Heart right ventricle (tissue), 16 donors: ENCODE results near the gene KCTD20. TPM values are rescaled to one million over a fixed set of nuclear protein-coding genes. Genes with fewer than 3 reads are reported as not detected.

ENCODE experiments used
- ATAC-seq, 8 donors: fragments of 200-7000 bp; cut with Tn5 transposase; one replicate each; pipeline ENCODE4 v1.9.1; 2020; ENCODE audit warnings: mild to moderate bottlenecking in 8 of 8, moderate library complexity in 8 of 8, moderate number of reproducible peaks in 1 of 8
- DNase-seq, 2 donors: peaks; one replicate each; pipeline ENCODE4 v3.0.0-alpha.2; 2020
- H3K27ac ChIP-seq, 10 donors: fragments of 200-600 bp; sonication (generic) in 2 of 10; one replicate each; pipeline versions ENCODE4 v1.5.0 to v1.8.0; 2020 to 2022; ENCODE audit warnings: mild to moderate bottlenecking in 3 of 10
- H3K27me3 ChIP-seq, 7 donors: fragments of 200-600 bp; one replicate each; pipeline ENCODE4 v1.8.0; 2021 to 2022; ENCODE audit warnings: mild to moderate bottlenecking in 2 of 7
- H3K36me3 ChIP-seq, 9 donors: fragments of 200-600 bp; sonication (generic) in 1 of 9; one replicate each; pipeline versions ENCODE4 v1.5.0 to v1.8.0; 2020 to 2022; ENCODE audit warnings: mild to moderate bottlenecking in 2 of 9
- H3K4me1 ChIP-seq, 9 donors: fragments of 200-600 bp; sonication (generic) in 1 of 9; one replicate each; pipeline versions ENCODE4 v1.5.0 to v1.8.0; 2020 to 2022; ENCODE audit warnings: mild to moderate bottlenecking in 4 of 9
- H3K4me3 ChIP-seq, 10 donors: fragments of 200-600 bp; sonication (generic) in 2 of 10; one replicate each; pipeline versions ENCODE4 v1.5.0 to v1.8.0; 2020 to 2022; ENCODE audit warnings: mild to moderate bottlenecking in 7 of 10, moderate library complexity in 2 of 10
- H3K9me3 ChIP-seq, 11 donors: fragments of 200-600 bp in 10 of 11; sonication (generic) in 2 of 11; one replicate each; pipeline versions ENCODE4 v1.5.0 to v1.8.0; 2013 to 2022; ENCODE audit warnings: mild to moderate bottlenecking in 2 of 11, control low read depth in 1 of 11, moderate library complexity in 1 of 11
- WGBS, 2 donors: extraction: QIAGEN DNeasy Blood & Tissue Kit; methylation state at CpG; one replicate each; pipeline ENCODE4 v1.1.7; 2013; ENCODE audit warnings: inconsistent platforms in 1 of 2; 5-methylcytosine and 5-hydroxymethylcytosine counted together
- intact Hi-C, 10 donors: fragments of 100-400 bp; cut with DNase I; formaldehyde crosslinking; loops; one replicate each; pipeline versions ENCODE4 v1.11.1 to v1.14.2; 2022
- polyA plus RNA-seq, 2 donors: library from polyadenylated mRNA; stranded (reverse); fragments of 200-250 nt; gene quantifications; one replicate each; pipeline ENCODE4 v1.2.3, GENCODE V29; 2013
- total RNA-seq, 10 donors: library from RNA; stranded (reverse); fragmentation: NEBNext Ultra II Directional in 3 of 10; extraction: Animal tissue kit (Norgen Biotek cat#: 25700) in 3 of 10; gene quantifications; one replicate each; pipeline versions ENCODE4 v1.2.1 to v1.2.4, GENCODE V29; 2021 to 2023
- TF ChIP-seq, protein P1 (sequence below), 9 donors: fragments of 200-600 bp; sonication (generic) in 2 of 9; IDR thresholded peaks; one replicate each; pipeline versions ENCODE4 v1.5.0 to v1.8.0; 2021 to 2022; ENCODE audit warnings: antibody characterized with exemption in 9 of 9, mild to moderate bottlenecking in 5 of 9, moderate library complexity in 1 of 9
- donor health status: Arrhythmogenic right ventricular cardiomyopathy.
- donor health status: ischemic (EF 13 %, LVEDD 7.1; RV severe dilation, severe dysfunction).
- donor health status: healthy with polysubstance abuse.
- donor health status: DM: no; HTN: yes; CAD: no.
- donor health status: DM: no; HTN: no; CAD: no.
- donor health status: ischemic (EF 25% LVEDD 6.9; RV normal size, moderate dysfunction).
- donor health status: ischemic (EF 25% LVEDD 5.7; RV mildly dilated, moderate dysfunction).
- donor health status: healthy.
- donor health status: DM: yes; HTN: yes; CAD: no.
- donor health status: Ischemic cardiomyopathy.
- donor health status: ischemic (EF 35%, LVEDD 5.7; RV mildly dilated, moderate dysfunction).
- donor health status: nonischemic (EF 11% LVEDD 7.7; RV severe dilation, severe dysfunction).
- donor health status: DM: yes; HTN: yes; CAD: no.
- donor health status: PGD.
- donor health status: ischemic (EF 29% LVEDD 5.4; RV normal size, mild dysfunction).
- donor health status: nonischemic (EF 23%, LVEDD 6.1; RV moderate dilation, normal function).

Gene KCTD20
- total and polyA plus RNA-seq, 12 donors = 8.9 to 36.6 (median 25.1) TPM

GRCh38 chr6:36413489-36414480 lies 29.0 kb upstream of the KCTD20 start:
- no peaks in the 10 kb centered on the region for H3K27me3 ChIP-seq
- intact Hi-C loops = no loop called here
- no peak overlapping the region for H3K27ac ChIP-seq
- no peaks in the 10 kb centered on the region for H3K4me1 ChIP-seq
- no peak overlapping the region for H3K4me3 ChIP-seq
- peaks cover 0 to 17% (median 2%) of the 10 kb centered on the region in 11 donors for H3K9me3 ChIP-seq
- no peaks in the 10 kb centered on the region for H3K36me3 ChIP-seq
- ATAC-seq (no peak), DNase-seq (no peak)
- TF ChIP-seq, protein P1, sequence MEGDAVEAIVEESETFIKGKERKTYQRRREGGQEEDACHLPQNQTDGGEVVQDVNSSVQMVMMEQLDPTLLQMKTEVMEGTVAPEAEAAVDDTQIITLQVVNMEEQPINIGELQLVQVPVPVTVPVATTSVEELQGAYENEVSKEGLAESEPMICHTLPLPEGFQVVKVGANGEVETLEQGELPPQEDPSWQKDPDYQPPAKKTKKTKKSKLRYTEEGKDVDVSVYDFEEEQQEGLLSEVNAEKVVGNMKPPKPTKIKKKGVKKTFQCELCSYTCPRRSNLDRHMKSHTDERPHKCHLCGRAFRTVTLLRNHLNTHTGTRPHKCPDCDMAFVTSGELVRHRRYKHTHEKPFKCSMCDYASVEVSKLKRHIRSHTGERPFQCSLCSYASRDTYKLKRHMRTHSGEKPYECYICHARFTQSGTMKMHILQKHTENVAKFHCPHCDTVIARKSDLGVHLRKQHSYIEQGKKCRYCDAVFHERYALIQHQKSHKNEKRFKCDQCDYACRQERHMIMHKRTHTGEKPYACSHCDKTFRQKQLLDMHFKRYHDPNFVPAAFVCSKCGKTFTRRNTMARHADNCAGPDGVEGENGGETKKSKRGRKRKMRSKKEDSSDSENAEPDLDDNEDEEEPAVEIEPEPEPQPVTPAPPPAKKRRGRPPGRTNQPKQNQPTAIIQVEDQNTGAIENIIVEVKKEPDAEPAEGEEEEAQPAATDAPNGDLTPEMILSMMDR (IDR thresholded peaks at IDR 0.05) = no peak
- WGBS, 2 donors = 91 to 92% methylated on average over 4 of the region's 4 CpGs

GRCh38 chr6:36414481-36414880 lies 28.3 kb upstream of the KCTD20 start:
- DNase-seq (no peak), ATAC-seq (no peak)
- WGBS, 2 donors = 34 to 43% methylated on average over 1 of the region's 1 CpG
- Histone ChIP-seq H3K27ac (no peak overlapping the region), H3K27me3 (no peaks in the 10 kb centered on the region), H3K4me3 (no peak overlapping the region), H3K9me3 (peaks cover 0 to 17% (median 2%) of the 10 kb centered on the region in 11 donors), H3K36me3 (no peaks in the 10 kb centered on the region), H3K4me1 (no peaks in the 10 kb centered on the region)
- intact Hi-C loops = no loop called here
- TF ChIP-seq, protein P1 (IDR thresholded peaks at IDR 0.05) = no peak

DNA sequence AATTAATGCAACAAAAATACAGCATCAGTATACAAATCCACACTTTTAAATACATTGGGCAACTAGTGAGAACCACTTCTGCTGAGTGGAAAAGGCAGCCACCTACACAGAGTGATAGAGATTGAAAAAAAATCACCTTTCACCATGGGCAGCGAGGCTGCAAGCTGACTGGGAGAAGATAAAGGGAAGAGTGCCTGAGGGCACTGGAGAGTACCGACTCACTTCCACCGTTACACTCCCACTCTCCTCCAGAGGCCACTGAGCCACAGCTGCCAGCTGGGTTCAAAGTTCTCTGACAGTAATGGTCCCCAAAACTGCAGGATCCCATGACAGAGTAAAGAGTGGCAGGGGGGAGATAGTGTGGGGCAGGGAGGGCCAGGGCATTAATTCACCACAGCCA lies 24.2 kb upstream of the KCTD20 start:
- intact Hi-C loops = no loop called here
- Histone ChIP-seq H3K36me3 (no peaks in the 10 kb centered on the region), H3K27ac (no peak overlapping the region), H3K27me3 (no peaks in the 10 kb centered on the region), H3K4me1 (peaks cover 0 to 10% (median 7%) of the 10 kb centered on the region in 9 donors), H3K9me3 (peaks cover 0 to 5% (median 1%) of the 10 kb centered on the region in 11 donors), H3K4me3 (no peak overlapping the region)
- no peak for ATAC-seq
- no peak for DNase-seq
- TF ChIP-seq, protein P1 (IDR thresholded peaks at IDR 0.05) = no peak
- WGBS, 2 donors = 73 to 88% methylated on average over 3 of the region's 3 CpGs

DNA sequence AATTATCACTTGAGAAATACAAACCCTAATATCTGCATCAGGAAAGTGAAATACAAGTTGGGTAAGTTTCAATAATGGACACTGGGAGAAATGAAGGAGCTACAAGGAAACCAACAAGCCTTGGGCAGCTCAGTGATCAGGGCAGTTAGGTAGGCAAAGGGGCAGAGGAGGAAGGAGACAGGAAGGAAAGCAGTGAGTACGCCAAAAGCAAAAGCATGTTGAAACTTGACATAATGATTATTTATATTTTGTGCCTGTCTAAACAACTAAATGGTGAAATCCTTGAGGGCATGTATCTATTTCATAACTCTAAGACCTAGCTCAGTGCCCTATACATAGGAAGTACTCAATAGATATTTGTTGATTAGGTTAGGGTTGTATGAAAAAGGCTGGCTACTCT lies 23.5 kb upstream of the KCTD20 start:
- no peaks in the 10 kb centered on the region for H3K27me3 ChIP-seq
- 80 to 83% methylated on average over 1 of the region's 1 CpG for WGBS, 2 donors
- TF ChIP-seq, protein P1 (IDR thresholded peaks at IDR 0.05) = no peak
- ATAC-seq (no peak), DNase-seq (no peak)
- intact Hi-C loops = no loop called here
- H3K9me3 ChIP-seq = no peaks in the 10 kb centered on the region
- H3K36me3 ChIP-seq = no peaks in the 10 kb centered on the region
- H3K27ac ChIP-seq = no peak overlapping the region
- no peak overlapping the region for H3K4me3 ChIP-seq
- H3K4me1 ChIP-seq = peaks cover 0 to 15% (median 8%) of the 10 kb centered on the region in 9 donors
